B cell (primary cell): ENCODE data around the gene ABCA1. TPM values are rescaled to one million over a fixed set of nuclear protein-coding genes. Genes with fewer than 3 reads are reported as not detected.

Source experiments
- ATAC-seq: fragments of 200-7000 bp; cut with Tn5 transposase; one replicate; pipeline ENCODE4 v1.10.0; 2021; ENCODE audit warnings: low read depth, mild to moderate bottlenecking, moderate number of reproducible peaks, moderate library complexity
- CTCF ChIA-PET: fragments of 350-600 bp; sonication (Branson Sonifier 250); formaldehyde crosslinking; loops from one replicate; lab custom pipeline; 2021; ENCODE audit warnings: antibody characterized with exemption, inconsistent platforms; lab: Charles Lee
- POLR2A ChIA-PET: fragments of 350-600 bp; sonication (Branson Sonifier 250); formaldehyde crosslinking; loops from one replicate; lab custom pipeline; 2021; ENCODE audit warnings: antibody characterized with exemption; lab: Charles Lee
- DNase-seq: peaks from one replicate; pipeline ENCODE4 v3.0.0; 2013
- H2AFZ ChIP-seq: 2 replicates; pipeline ENCODE4 v1.6.1; 2012; ENCODE audit warnings: mild to moderate bottlenecking, low read depth, low read length; ENCODE audit not compliant: insufficient read depth, poor library complexity, severe bottlenecking
- H3K27ac ChIP-seq, 2 donors: 1 replicate in 1 of 2; 2 replicates in 1 of 2; pipeline ENCODE4 v1.5.1; 2012 to 2013; ENCODE audit warnings: low read length in 2 of 2, mild to moderate bottlenecking in 2 of 2, moderate library complexity in 1 of 2
- H3K27me3 ChIP-seq, 4 experiments: fragments of 200-600 bp in 1 of 4; sonication (generic) in 1 of 4; replicated peaks in 1 of 4; 1 replicate in 2 of 4; 2 replicates in 2 of 4; pipeline versions ENCODE4 v1.6.1 to v1.7.0; 2013 to 2016; ENCODE audit warnings: low read length in 3 of 4, mild to moderate bottlenecking in 2 of 4, mixed read lengths in 1 of 4, moderate library complexity in 1 of 4; ENCODE audit not compliant: insufficient read depth in 4 of 4, control insufficient read depth in 3 of 4; ENCODE audit errors: control extremely low read depth in 1 of 4
- H3K36me3 ChIP-seq, 2 experiments: replicated peaks in 1 of 2; 1 replicate in 1 of 2; 2 replicates in 1 of 2; pipeline versions ENCODE4 v1.6.1 to v1.7.1; 2013; ENCODE audit warnings: low read length in 1 of 2; ENCODE audit not compliant: insufficient read depth in 2 of 2, control insufficient read depth in 1 of 2; ENCODE audit errors: control extremely low read depth in 1 of 2, extremely low read depth in 1 of 2
- H3K4me1 ChIP-seq, 2 donors: fragments of 200-600 bp in 1 of 2; sonication (generic) in 1 of 2; 1 replicate in 1 of 2; 2 replicates in 1 of 2; pipeline versions ENCODE4 v1.5.1 to v1.6.1; 2013 to 2017; ENCODE audit warnings: low read length in 2 of 2; ENCODE audit not compliant: control insufficient read depth in 2 of 2, insufficient read depth in 2 of 2
- H3K4me2 ChIP-seq: replicated peaks from 2 replicates; pipeline ENCODE3; 2012; ENCODE audit warnings: mild to moderate bottlenecking, low read depth, low read length; ENCODE audit not compliant: poor library complexity, severe bottlenecking
- H3K4me3 ChIP-seq, 5 experiments: fragments of 200-600 bp in 1 of 5; sonication (generic) in 1 of 5; 1 replicate in 3 of 5; 2 replicates in 2 of 5; pipeline versions ENCODE4 v1.5.1 to v1.7.0; 2011 to 2016; ENCODE audit warnings: low read length in 4 of 5, mild to moderate bottlenecking in 4 of 5, low read depth in 2 of 5, control low read depth in 1 of 5, moderate library complexity in 1 of 5; ENCODE audit not compliant: insufficient read depth in 1 of 5; ENCODE audit errors: control extremely low read depth in 1 of 5, extremely low read depth in 1 of 5
- H3K79me2 ChIP-seq: fragments of 200-600 bp; sonication (generic); one replicate; pipeline ENCODE4 v1.6.0; 2016; ENCODE audit warnings: low read length; ENCODE audit not compliant: control insufficient read depth, insufficient read depth
- H3K9ac ChIP-seq: fragments of 200-600 bp; sonication (generic); 2 replicates; pipeline ENCODE4 v1.6.1; 2017; ENCODE audit warnings: mild to moderate bottlenecking, low read length, moderate library complexity
- H3K9me3 ChIP-seq, 3 donors: one replicate each; pipeline versions ENCODE4 v1.6.1 to v1.7.1; 2013; ENCODE audit warnings: low read length in 2 of 3; ENCODE audit not compliant: control insufficient read depth in 2 of 3, insufficient read depth in 1 of 3; ENCODE audit errors: control extremely low read depth in 1 of 3
- H4K20me1 ChIP-seq: 2 replicates; pipeline ENCODE4 v1.6.0; 2012; ENCODE audit warnings: mild to moderate bottlenecking, low read length; ENCODE audit not compliant: insufficient read depth, control insufficient read depth, poor library complexity, severe bottlenecking
- H3K27ac Mint-ChIP-seq: one replicate; pipeline ENCODE4 v1.8.0; 2021; ENCODE audit warnings: mixed read lengths
- H3K27me3 Mint-ChIP-seq: one replicate; pipeline ENCODE4 v1.8.0; 2021; ENCODE audit warnings: mixed read lengths
- H3K4me1 Mint-ChIP-seq: one replicate; pipeline ENCODE4 v1.8.0; 2021; ENCODE audit warnings: mixed read lengths
- H3K4me3 Mint-ChIP-seq: one replicate; pipeline ENCODE4 v1.8.0; 2021; ENCODE audit warnings: mixed read lengths
- H3K9me3 Mint-ChIP-seq: one replicate; pipeline ENCODE4 v1.8.0; 2022; ENCODE audit warnings: mixed read lengths; ENCODE audit not compliant: insufficient read depth
- EZH2 ChIP-seq: IDR thresholded peaks from 2 replicates; pipeline ENCODE4 v1.6.1; 2012; ENCODE audit warnings: borderline replicate concordance, low read depth, mild to moderate bottlenecking, moderate library complexity, low read length; ENCODE audit not compliant: insufficient read depth, poor library complexity, severe bottlenecking
- WGBS: methylation state at CpG from one replicate; pipeline ENCODE4 v1.1.5; 2013; ENCODE audit warnings: missing lambda C conversion rate; ENCODE audit not compliant: insufficient coverage; 5-methylcytosine and 5-hydroxymethylcytosine counted together
- intact Hi-C: fragments of 100-400 bp; cut with micrococcal nuclease; formaldehyde crosslinking; loops from one replicate; pipeline ENCODE4 v1.10.0; 2022
- polyA plus RNA-seq: library from polyadenylated mRNA; depleted of rRNA; stranded (reverse); fragments of >200 nt; gene quantifications from 2 replicates; pipeline ENCODE4 v1.2.3, GENCODE V29; 2012
- total RNA-seq, 2 donors: library from RNA; stranded (reverse); fragments of 120-200 nt in 1 of 2; gene quantifications; 1 replicate in 1 of 2; 2 replicates in 1 of 2; pipeline versions ENCODE4 v1.2.3 to v1.2.4, GENCODE V29; 2013 to 2022
- TF ChIP-seq, protein P1 (sequence below): fragments of 200-600 bp; IDR thresholded peaks from one replicate; pipeline ENCODE4 v1.8.0; 2022; ENCODE audit warnings: antibody characterized with exemption, mild to moderate bottlenecking

Gene ABCA1
- total and polyA plus RNA-seq, 2 donors (not counting 1 experiment from before 2014, with no cell fraction given), result 5.2 to 24.0 TPM

DNA sequence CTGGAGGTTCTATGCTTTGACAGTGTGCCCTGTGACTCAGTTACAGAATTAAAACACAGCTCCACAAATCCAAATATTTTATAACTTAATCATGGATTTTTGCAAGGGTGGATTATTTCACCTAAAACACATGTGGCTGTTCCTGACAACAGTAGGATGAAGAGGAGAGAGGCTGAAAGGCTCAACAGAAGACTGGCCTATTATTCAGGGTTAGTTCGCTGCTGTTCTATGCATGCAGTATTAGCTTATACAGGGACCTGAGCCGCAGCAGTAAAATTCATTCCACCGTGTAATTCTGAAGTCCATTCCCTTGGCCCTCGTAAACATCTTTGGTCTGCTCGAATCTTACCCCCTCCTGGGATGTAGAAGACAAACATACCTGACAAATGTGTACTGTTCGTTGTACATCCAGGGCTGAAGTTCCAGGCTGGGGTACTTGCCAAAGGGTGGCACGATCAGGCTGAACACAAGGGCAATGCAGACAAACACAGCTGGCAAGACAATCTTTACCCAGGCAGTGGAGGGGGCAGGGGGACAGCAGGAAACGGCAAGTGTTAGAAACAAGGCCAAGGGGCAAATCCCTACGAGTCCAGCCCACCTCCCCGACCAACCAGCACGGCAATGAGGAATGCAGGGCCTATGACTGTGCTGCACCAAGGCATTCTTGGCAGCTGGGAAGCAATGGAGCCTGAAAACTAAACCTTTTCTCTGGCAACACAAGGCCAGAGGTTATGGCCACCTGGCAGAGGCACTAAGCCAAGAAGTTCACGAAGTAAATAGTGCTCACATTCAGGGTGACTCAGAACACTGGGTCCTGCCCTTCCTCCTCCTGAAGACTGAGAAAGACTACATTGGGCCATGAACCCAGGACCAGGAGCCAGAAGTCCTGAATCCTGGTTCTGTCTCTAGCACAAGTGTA lies 117.3 kb downstream of the ABCA1 start:
- ATAC-seq (no peak), DNase-seq (no peak)
- H3K27me3 Mint-ChIP-seq, result no peaks in the 10 kb centered on the region
- no peak overlapping the region for H3K27ac ChIP-seq
- no peaks in the 10 kb centered on the region for H3K9me3 ChIP-seq
- no peaks in the 10 kb centered on the region for H3K9me3 Mint-ChIP-seq
- H3K4me3 Mint-ChIP-seq, result no peak overlapping the region
- intact Hi-C loops, result no loop called here
- ChIA-PET CTCF (interaction anchor here (0.9 kb wide), 1 partner anchor 603 kb away, joined by 6 read pairs; no protein-coding TSS in a partner anchor), POLR2A (no interaction called here)
- 97% methylated on average over 12 of the region's 12 CpGs for WGBS
- TF ChIP-seq EZH2, result no peak
- TF ChIP-seq, protein P1, sequence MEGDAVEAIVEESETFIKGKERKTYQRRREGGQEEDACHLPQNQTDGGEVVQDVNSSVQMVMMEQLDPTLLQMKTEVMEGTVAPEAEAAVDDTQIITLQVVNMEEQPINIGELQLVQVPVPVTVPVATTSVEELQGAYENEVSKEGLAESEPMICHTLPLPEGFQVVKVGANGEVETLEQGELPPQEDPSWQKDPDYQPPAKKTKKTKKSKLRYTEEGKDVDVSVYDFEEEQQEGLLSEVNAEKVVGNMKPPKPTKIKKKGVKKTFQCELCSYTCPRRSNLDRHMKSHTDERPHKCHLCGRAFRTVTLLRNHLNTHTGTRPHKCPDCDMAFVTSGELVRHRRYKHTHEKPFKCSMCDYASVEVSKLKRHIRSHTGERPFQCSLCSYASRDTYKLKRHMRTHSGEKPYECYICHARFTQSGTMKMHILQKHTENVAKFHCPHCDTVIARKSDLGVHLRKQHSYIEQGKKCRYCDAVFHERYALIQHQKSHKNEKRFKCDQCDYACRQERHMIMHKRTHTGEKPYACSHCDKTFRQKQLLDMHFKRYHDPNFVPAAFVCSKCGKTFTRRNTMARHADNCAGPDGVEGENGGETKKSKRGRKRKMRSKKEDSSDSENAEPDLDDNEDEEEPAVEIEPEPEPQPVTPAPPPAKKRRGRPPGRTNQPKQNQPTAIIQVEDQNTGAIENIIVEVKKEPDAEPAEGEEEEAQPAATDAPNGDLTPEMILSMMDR, result no peak
- no peak overlapping the region for H3K4me3 ChIP-seq
- no peaks in the 10 kb centered on the region for H3K79me2 ChIP-seq
- H3K4me2 ChIP-seq, result no peak overlapping the region
- H3K27ac Mint-ChIP-seq, result no peak overlapping the region
- peaks cover 2 to 80% of the 10 kb centered on the region in 2 experiments for H3K36me3 ChIP-seq
- H3K9ac ChIP-seq, result no peak overlapping the region
- no peaks in the 10 kb centered on the region for H3K27me3 ChIP-seq
- no peaks in the 10 kb centered on the region for H3K4me1 Mint-ChIP-seq
- no peaks in the 10 kb centered on the region for H3K4me1 ChIP-seq
- H4K20me1 ChIP-seq, result no peaks in the 10 kb centered on the region
- no peak overlapping the region for H2AFZ ChIP-seq
